Daoy (cell line): Measurements from ENCODE around the gene CCDC92B. TPM values are rescaled to one million over a fixed set of nuclear protein-coding genes. Genes with fewer than 3 reads are reported as not detected.
A peak's percentile ranks its signal among the peaks of the same experiment; 100 is the strongest.
"Not testable (repeated sequence)": the region's sequence is repeated elsewhere in the genome, so short reads cannot be mapped to it uniquely, and the experiment has no call there.

ENCODE experiments used
- DNase-seq: peaks from one replicate; pipeline ENCODE4 v3.0.0-alpha.2; 2015; ENCODE audit warnings: low read depth
- total RNA-seq: library from RNA; depleted of rRNA; stranded (reverse); fragments of >200 nt; shearing (Covaris generic); gene quantifications from 2 replicates; pipeline ENCODE4 v1.2.3, GENCODE V29; 2014; rRNA removed

The CCDC92B gene
- total RNA-seq, 1 experiment from 2014 or later = not detected

DNA sequence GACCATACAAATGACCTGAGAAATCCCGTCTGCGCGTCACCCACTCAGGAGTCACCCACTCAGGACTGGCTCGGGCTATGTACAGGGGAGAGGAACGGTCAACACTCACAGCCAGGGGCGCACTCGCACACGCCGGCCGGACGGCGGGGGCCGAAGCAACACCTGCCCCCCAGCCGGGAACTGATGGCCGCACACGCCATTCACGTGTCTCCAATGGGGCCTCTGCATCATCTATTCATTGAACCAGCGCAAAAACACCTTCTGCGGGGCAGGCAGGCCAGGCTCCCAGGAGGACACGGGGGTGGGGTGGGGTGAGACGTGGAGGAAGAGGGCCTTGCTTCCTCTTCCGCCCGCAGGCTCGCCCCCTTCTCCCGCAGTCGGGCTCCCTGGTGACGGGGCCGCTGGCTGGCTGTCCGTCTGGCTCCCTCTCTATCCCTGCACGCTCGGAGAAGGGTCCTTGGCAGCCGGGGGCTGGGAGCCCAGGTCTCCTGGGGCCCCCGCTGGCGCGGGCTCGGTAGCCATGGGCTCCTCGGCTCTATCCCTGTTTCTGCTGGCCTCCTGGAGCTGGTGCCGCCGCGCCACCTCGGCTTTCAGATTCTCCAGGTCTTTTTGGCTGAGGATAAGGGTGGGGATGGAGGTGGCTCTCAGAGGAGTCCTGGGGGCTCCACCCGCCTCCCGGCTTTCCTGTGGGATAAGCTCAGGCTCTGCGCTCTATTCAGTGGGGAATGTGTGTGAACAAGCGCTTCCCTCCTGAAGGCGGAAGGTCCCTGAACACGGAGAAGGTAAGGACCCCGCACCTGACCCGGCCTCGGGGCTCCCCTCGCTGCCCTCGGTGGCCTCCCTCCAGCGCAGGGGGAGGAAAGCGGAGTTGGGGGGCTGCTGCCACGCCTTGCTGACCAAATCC, 59.0 kb downstream of the CCDC92B start:
- DNase-seq = peak; percentile 10

DNA sequence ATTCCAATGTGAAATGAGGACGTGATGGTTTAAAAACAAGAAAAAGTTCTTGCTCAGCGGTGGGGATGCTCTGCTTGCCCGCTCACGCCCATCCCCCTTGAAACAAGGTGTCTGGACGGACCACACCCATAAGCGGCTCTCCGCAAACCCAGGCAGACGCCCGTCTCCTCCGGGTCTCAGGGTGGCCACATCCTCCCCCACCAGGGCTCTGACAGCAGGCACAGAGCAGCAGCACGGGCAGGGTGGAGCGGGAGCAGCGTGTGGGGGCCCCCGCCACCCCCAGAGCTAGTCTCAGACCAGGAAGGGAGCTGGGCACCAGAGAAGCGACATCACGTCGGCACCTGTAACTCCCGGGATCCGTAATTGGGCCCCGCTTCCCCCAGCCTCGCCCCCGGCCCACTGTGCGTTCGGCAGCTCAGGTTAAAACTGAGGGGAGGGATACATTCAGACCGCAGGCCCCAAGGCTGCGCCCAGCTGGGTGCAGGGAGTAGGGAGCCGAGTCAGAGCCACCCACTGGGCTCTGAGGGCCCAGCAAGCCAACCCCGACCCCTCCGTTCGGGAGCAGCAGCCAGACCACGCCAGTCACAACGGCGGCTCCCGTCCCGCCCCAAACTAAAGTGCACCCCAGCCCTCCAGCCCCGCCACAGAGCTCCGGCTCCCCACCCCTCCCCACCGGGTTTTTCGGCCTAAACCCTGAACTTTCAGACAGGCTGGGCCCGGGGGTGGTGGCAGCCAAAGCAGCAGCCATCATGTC, 59.9 kb downstream of the CCDC92B start:
- DNase-seq = peak; percentile 24

DNA sequence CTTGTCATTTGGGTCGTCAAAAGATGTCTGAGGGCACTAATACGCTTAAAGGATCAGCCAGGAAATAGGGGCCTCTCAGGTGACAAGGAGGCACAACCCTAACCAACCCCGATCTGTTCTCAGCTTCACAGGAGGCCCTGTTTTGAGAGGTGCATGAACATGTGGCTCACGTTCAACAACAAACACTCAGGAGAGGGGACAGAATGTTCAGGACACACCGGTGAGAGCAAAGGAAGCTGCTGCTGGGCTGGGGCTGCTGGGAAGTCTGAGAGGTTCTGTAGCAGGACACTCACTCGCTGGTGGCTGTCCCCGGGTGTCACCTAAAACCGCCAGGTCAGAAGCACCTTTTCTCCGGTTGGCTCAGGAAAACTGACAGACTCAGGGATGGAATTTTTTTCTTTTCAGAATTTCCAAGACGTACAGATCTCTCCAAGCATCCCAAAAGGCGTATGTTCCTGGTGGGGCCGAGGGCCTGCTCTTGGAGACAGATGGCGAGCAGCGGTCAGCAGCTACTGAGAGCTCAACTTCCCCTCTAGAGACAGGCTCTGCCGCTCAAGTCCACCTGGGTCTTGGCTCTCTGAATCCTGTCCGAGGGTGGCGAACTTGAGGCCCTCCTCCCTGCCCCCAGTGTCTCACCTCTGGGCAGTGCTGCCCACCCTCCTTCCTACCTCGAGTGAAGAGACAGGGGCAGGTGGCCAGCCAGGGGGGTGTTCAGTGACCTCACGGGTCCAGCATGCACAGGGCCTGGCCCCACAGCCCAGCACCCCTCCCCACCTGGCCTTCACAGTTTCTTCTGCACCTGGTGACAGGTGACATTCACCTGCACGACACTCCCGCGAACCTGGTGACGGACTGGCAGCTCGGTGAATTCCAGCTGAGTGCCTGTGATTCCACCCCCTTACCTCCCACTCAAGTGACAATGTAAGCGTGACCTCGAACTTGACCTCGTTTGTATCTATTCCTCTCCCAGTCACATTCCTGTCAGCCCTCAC, 60.8 kb downstream of the CCDC92B start:
- DNase-seq = peak; percentile 17

DNA sequence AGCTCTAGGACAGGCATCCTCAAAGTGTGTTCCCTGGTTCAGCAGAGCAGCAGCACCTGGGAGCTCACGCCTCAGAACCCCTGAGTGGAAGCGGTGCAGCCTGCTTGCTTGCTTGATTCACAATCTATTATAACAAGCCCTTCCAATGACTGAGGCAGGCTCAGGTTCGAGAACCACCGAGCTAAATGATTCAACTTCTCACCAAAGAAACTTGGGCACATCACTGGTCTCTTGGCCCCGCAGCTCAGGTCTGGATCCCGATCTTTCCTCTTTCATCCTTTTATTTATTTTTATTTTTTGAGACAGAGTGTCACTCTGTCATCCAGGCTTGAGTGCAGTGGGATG, 62.4 kb downstream of the CCDC92B start:
- no peak for DNase-seq

DNA sequence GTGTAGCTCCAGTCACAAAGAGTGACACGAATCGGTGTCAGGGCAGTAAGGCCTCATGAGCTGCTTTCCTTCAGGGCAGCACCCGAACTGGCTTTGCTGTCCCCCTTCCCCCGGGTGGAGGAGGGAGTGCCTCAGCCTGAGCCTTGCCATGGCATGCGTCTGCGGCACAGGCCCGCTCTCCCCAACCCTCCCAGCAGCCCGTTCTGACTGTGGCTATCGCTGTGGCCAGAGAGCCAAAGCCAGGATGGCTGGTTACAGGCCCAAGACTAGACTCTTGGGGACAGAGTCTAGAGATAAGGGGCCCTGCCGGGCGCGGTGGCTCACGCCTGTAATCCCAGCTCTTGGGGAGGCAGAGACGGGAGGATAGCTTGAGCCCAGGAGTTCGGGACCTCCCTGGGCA, 63.8 kb downstream of the CCDC92B start:
- DNase-seq = peak; percentile 7

DNA sequence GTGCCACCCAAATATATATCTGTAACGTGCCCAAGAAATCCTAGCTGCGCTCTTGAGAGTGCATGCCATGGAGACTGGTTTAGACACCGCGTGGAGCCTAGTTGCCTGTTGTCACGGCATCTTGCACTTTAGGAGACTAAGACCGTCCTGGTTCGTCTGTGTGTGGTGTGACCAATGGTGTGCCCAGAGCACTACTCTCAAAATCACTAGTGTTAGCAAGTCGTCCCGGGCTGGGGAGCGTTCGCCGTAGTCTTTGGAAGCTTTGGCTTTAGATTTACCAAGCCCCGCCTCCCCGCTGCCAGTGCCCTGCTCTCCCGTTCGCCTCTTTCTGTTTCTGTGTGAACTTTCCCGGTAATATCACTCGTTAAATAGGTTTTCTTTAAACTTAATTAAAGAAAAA, 64.9 kb downstream of the CCDC92B start:
- no peak for DNase-seq

DNA sequence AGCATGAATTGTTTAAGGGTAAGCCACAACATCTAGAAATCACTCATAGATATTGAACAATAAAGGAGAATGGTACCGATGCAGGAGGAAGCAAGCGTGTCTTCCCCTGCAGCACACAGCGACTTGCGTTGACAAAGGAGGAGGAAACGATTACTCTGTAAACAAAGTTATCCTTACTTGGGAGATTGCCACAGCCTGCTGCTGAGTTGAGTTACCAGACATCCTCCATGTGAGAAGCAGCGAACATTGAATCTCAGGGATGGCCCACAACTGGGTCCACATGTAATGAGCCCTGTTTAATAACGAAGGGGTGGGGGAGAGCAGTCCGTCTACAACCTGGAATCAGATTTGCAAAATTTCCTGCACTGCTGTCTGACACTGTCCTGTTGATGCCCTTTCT, 65.5 kb downstream of the CCDC92B start:
- DNase-seq = no peak

DNA sequence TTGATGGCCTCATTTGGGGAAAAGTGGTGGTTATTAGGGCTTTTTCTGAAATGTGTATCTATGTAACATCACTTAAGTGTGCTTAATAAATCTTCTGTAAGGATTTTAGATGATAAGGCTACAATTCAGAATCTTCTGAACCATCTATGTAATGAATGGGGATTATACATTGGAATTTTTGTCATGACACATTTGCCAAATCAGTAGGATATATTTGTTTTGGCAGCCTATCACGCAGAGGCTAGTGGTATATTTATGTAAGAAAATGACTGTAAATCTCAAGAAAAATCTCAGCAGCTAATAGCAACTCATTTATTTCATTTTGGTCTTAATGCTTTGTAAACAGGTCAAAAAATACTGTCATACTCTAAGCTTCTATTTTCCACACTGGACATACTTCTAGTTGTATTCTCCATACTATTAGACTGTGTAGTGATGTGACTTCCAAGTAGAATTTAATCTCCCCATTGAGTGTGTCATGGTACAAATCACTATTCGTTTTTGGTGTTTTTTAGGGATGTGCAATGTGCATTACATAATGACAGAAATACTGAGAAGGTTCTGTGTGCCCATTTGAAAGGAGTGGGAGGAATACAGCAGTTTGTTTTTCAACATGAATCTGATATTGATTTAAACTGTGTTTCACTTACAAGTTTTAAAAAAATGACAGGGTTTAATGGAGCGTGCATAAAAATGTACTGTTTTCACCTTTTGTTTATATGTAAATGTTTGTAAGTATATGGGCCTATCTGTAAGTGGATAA, 67.1 kb downstream of the CCDC92B start:
- no peak for DNase-seq

DNA sequence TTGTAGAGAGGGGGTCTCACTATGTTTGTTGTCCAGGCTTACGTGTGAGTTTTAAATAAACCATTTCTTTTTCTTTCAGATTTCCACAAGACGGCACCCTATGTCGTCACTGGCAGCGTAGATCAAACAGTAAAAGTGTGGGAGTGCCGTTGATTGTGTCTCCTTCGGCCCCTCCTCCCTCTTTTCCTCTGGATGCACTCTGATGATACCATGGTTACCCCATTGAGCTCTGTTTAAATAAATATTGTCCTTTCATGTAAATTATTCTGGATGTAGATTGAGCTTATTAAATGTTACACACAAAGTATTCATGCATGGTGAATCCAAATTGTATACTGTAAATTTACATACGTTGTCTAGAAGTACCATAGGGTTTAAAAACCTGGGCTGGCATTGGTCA, 67.8 kb downstream of the CCDC92B start:
- DNase-seq = no peak

DNA sequence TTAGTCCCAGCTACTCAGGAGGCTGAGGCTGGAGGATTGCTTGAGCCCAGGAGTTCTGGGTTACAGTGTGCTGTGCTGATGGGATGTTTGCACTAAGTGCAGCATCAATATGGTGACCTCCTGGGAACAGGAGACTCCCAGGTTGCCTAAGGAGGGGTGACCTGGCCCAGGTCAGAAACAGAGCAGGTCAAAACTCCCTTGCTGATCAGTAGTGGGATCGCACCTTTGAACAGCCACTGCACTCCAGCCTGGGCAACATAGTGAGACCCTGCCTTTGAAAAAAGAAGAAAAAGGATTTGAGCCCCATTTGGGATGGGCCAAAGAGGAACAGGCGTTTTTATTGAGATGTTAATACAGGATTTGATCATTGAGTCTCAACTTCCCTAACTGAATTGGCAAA, 68.5 kb downstream of the CCDC92B start:
- no peak for DNase-seq

DNA sequence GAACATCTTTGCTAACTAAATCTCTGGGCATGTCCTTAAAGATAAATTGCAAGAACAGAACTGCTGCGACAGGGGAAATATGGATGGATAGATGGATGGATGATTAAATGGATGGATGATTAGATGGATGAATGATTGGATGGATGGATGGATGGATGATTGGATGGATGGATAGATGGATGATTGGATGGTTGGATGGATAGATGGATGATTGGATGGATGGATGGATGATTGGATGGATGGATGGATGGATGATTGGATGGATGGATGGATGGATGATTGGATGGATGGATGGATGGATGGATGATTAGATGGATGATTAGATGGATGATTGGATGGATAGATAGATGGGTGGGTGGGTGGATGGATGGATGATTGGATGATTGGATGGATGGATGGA, 70.2 kb downstream of the CCDC92B start:
- not testable (repeated sequence) for DNase-seq

Other genes with a start within 250 kb of the CCDC92B start
- gene METTL16, start 237.8 kb downstream of the CCDC92B start, total RNA-seq = 20.2 and 21.2 TPM in 2 replicates
- 127 and 128 TPM in 2 replicates for gene PAFAH1B1, start 156.0 kb downstream of the CCDC92B start, total RNA-seq
- 41.2 and 47.9 TPM in 2 replicates for gene CLUH, start 37.9 kb downstream of the CCDC92B start, total RNA-seq
- 5.5 and 7.7 TPM in 2 replicates for gene RAP1GAP2, start 46.8 kb upstream of the CCDC92B start, total RNA-seq